ENCODE results near the gene TUBGCP2. TPM values are rescaled to one million over a fixed set of nuclear protein-coding genes. Genes with fewer than 3 reads are reported as not detected.
A peak's percentile ranks its signal among the peaks of the same experiment; 100 is the strongest.

TUBGCP2 gene
- total and polyA plus RNA-seq, 9 of the 15 experiments (the other 6 are each of a cell fraction or from before 2014, with no cell fraction given), result 4.3 to 56.6 (median 28.4) TPM

- TF ChIP-seq DLX4 (CRISPR knock-in tag; IDR thresholded peaks at IDR 0.05) (no peak), MEIS2 (IDR thresholded peaks at IDR 0.05; ENCODE audit: partially characterized antibody) (peak; percentile 6), SIX5 (IDR thresholded peaks at IDR 0.05; ENCODE audit: borderline replicate concordance in 1 of 2, insufficient read depth in 1 of 2, low read depth in 1 of 2, low read length in 2 of 2) (no peak), RNF219 (CRISPR knock-in tag; IDR thresholded peaks at IDR 0.05) (no peak), ZNF644 (tag; IDR thresholded peaks at IDR 0.05; ENCODE audit: low read depth) (no peak), YY1 (IDR thresholded peaks at IDR 0.05; ENCODE audit: borderline replicate concordance in 1 of 3, control insufficient read depth in 1 of 3, extremely low read depth in 1 of 3, insufficient read depth in 3 of 3, insufficient read length in 1 of 3, insufficient replicate concordance in 2 of 3, low read depth in 1 of 3, low read length in 2 of 3) (no peak), ETV5 (CRISPR knock-in tag; IDR thresholded peaks at IDR 0.05; ENCODE audit: low read depth) (peak; percentile 85), ARID3B (CRISPR knock-in tag; IDR thresholded peaks at IDR 0.05; ENCODE audit: borderline replicate concordance) (no peak), KAT8 (IDR thresholded peaks at IDR 0.05; ENCODE audit: low read depth) (no peak), ILK (tag; IDR thresholded peaks at IDR 0.05; ENCODE audit: borderline replicate concordance, low read depth) (no peak), ZNF766 (CRISPR knock-in tag; conservative IDR thresholded peaks at IDR 0.05) (0 out of 2 replicates have a peak, but pooled peaks have one; percentile 24), POLR3G (IDR thresholded peaks at IDR 0.05; ENCODE audit: extremely low read depth, insufficient read length, insufficient replicate concordance) (no peak), ZBTB9 (CRISPR knock-in tag; IDR thresholded peaks at IDR 0.05) (peak; percentile 94), MYC (IDR thresholded peaks at IDR 0.05; ENCODE audit: low read depth, low read length) (peak; percentile 51; the same call in 1 of the 2 replicates), MYC (CRISPR knock-in tag; IDR thresholded peaks at IDR 0.05; ENCODE audit: borderline replicate concordance, low read depth) (no peak), NR2C1 (IDR thresholded peaks at IDR 0.05) (no peak), NR2C1 (tag; IDR thresholded peaks at IDR 0.05) (no peak; the same call in 1 of the 2 replicates), CHAMP1 (IDR thresholded peaks at IDR 0.05) (no peak)
Observed at GRCh38 chr10:133245439-133246235, 63.0 kb downstream of the TUBGCP2 start (continued).
